RWPE2 (cell line): ENCODE measurements around the gene CTXN2.

ENCODE experiments used
- ATAC-seq: fragments of 200-7000 bp; cut with Tn5 transposase; 3 replicates; pipeline ENCODE4 v1.9.1; 2021; ENCODE audit warnings: low read depth
- DNase-seq: peaks from one replicate; pipeline ENCODE4 v3.0.0-alpha.2; 2020; ENCODE audit warnings: low spot score
- H3K27ac ChIP-seq: fragments of 450-650 bp; 2 replicates; pipeline ENCODE4 v1.5.1; 2017; ENCODE audit warnings: mild to moderate bottlenecking; ENCODE audit not compliant: poor library complexity, severe bottlenecking
- H3K27me3 ChIP-seq: fragments of 250-450 bp; sonication (Bioruptor Pico); 2 replicates; pipeline ENCODE4 v1.5.1; 2021; ENCODE audit warnings: mild to moderate bottlenecking, moderate library complexity; ENCODE audit not compliant: insufficient read depth, poor library complexity, severe bottlenecking
- H3K36me3 ChIP-seq: fragments of 250-450 bp; sonication (Bioruptor Pico); 2 replicates; pipeline ENCODE4 v1.5.1; 2020; ENCODE audit warnings: low read depth, mild to moderate bottlenecking, moderate library complexity
- H3K4me1 ChIP-seq: fragments of 250-450 bp; sonication (Bioruptor Pico); 2 replicates; pipeline ENCODE4 v1.5.1; 2021; ENCODE audit warnings: mild to moderate bottlenecking, moderate library complexity; ENCODE audit not compliant: insufficient read depth, poor library complexity, severe bottlenecking
- H3K4me3 ChIP-seq: fragments of 250-450 bp; sonication (Bioruptor Pico); 2 replicates; pipeline ENCODE4 v1.5.1; 2021; ENCODE audit warnings: mild to moderate bottlenecking, moderate library complexity; ENCODE audit not compliant: severe bottlenecking
- H3K9me3 ChIP-seq: fragments of 250-450 bp; sonication (Bioruptor Pico); 2 replicates; pipeline ENCODE4 v1.5.1; 2021; ENCODE audit warnings: mild to moderate bottlenecking, moderate library complexity; ENCODE audit not compliant: severe bottlenecking
- CTCF ChIP-seq: fragments of 450-650 bp; IDR thresholded peaks from one replicate; pipeline ENCODE4 v1.5.1; 2017; ENCODE audit warnings: mild to moderate bottlenecking, moderate library complexity; ENCODE audit not compliant: poor library complexity, severe bottlenecking

CTXN2 gene

GRCh38 chr15:48230498-48230897, 39.0 kb downstream of the CTXN2 start:
- Histone ChIP-seq H3K4me1 (no peaks in the 10 kb centered on the region), H3K27ac (no peak overlapping the region), H3K4me3 (no peak overlapping the region), H3K27me3 (no peaks in the 10 kb centered on the region), H3K36me3 (no peaks in the 10 kb centered on the region), H3K9me3 (no peaks in the 10 kb centered on the region)
- ATAC-seq (no peak), DNase-seq (no peak)
- TF ChIP-seq CTCF: no peak

GRCh38 chr15:48233246-48233645, 41.8 kb downstream of the CTXN2 start:
- no peak for ATAC-seq
- no peaks in the 10 kb centered on the region for H3K27me3 ChIP-seq
- TF ChIP-seq CTCF: no peak
- no peak overlapping the region for H3K4me3 ChIP-seq
- no peak for DNase-seq
- no peak overlapping the region for H3K27ac ChIP-seq
- H3K9me3 ChIP-seq: no peaks in the 10 kb centered on the region
- no peaks in the 10 kb centered on the region for H3K36me3 ChIP-seq
- H3K4me1 ChIP-seq: no peaks in the 10 kb centered on the region

- no peak overlapping the region for H3K27ac ChIP-seq
- no peak for DNase-seq
- no peaks in the 10 kb centered on the region for H3K4me1 ChIP-seq
- no peaks in the 10 kb centered on the region for H3K9me3 ChIP-seq
- H3K4me3 ChIP-seq: no peak overlapping the region
- no peaks in the 10 kb centered on the region for H3K36me3 ChIP-seq
- no peaks in the 10 kb centered on the region for H3K27me3 ChIP-seq
- TF ChIP-seq CTCF: no peak
- no peak for ATAC-seq
Observed at GRCh38 chr15:48239334-48239733, 47.9 kb downstream of the CTXN2 start.

- Histone ChIP-seq H3K4me1 (peaks cover 8% of the 10 kb centered on the region), H3K27me3 (no peaks in the 10 kb centered on the region), H3K36me3 (no peaks in the 10 kb centered on the region), H3K27ac (no peak overlapping the region), H3K4me3 (no peak overlapping the region), H3K9me3 (no peaks in the 10 kb centered on the region)
- DNase-seq (no peak), ATAC-seq (no peak)
- no peak for TF ChIP-seq CTCF
Observed at GRCh38 chr15:48242015-48242414, 50.5 kb downstream of the CTXN2 start.

GRCh38 chr15:48242535-48242934, 51.1 kb downstream of the CTXN2 start:
- H3K4me1 ChIP-seq: peaks cover 8% of the 10 kb centered on the region
- no peak overlapping the region for H3K27ac ChIP-seq
- H3K4me3 ChIP-seq: no peak overlapping the region
- TF ChIP-seq CTCF: no peak
- DNase-seq: no peak
- ATAC-seq: no peak
- H3K27me3 ChIP-seq: no peaks in the 10 kb centered on the region
- H3K36me3 ChIP-seq: no peaks in the 10 kb centered on the region
- H3K9me3 ChIP-seq: no peaks in the 10 kb centered on the region
